Psoas muscle (tissue), 8 donors: ENCODE measurements around the gene CLN3. TPM values are rescaled to one million over a fixed set of nuclear protein-coding genes. Genes with fewer than 3 reads are reported as not detected.
"Not testable (repeated sequence)": the region's sequence is repeated elsewhere in the genome, so short reads cannot be mapped to it uniquely, and the experiment has no call there.

ENCODE experiments used
- ATAC-seq, 4 donors: fragments of 200-7000 bp; cut with Tn5 transposase; one replicate each; pipeline ENCODE4 v1.9.1; 2020; ENCODE audit warnings: moderate library complexity in 3 of 4, mild to moderate bottlenecking in 2 of 4
- DNase-seq, 2 donors: peaks; one replicate each; pipeline ENCODE4 v3.0.0-alpha.2; 2020
- H3K27ac ChIP-seq: fragments of 200-600 bp; one replicate; pipeline ENCODE4 v1.8.0; 2022
- H3K27me3 ChIP-seq, 3 donors: fragments of 200-600 bp in 1 of 3; one replicate each; pipeline versions ENCODE4 v1.6.1 to v1.8.0; 2013 to 2022; ENCODE audit warnings: low read length in 2 of 3, mild to moderate bottlenecking in 2 of 3, moderate library complexity in 1 of 3; ENCODE audit not compliant: insufficient read depth in 3 of 3
- H3K36me3 ChIP-seq, 2 donors: fragments of 200-600 bp in 1 of 2; one replicate each; pipeline versions ENCODE4 v1.6.1 to v1.8.0; 2013 to 2022; ENCODE audit warnings: low read depth in 1 of 2, mild to moderate bottlenecking in 1 of 2, moderate library complexity in 1 of 2; ENCODE audit not compliant: insufficient read depth in 1 of 2
- H3K4me1 ChIP-seq: fragments of 200-600 bp; one replicate; pipeline ENCODE4 v1.8.0; 2022
- H3K4me3 ChIP-seq: fragments of 200-600 bp; one replicate; pipeline ENCODE4 v1.8.0; 2022; ENCODE audit warnings: mild to moderate bottlenecking
- H3K9me3 ChIP-seq: fragments of 200-600 bp; one replicate; pipeline ENCODE4 v1.8.0; 2022
- CTCF ChIP-seq: fragments of 200-600 bp; IDR thresholded peaks from one replicate; pipeline ENCODE4 v1.8.0; 2022; ENCODE audit warnings: antibody characterized with exemption
- WGBS, 3 donors: extraction: QIAGEN DNeasy Blood & Tissue Kit; methylation state at CpG; one replicate each; pipeline versions ENCODE4 v1.1.6 to v1.1.7; 2013; 5-methylcytosine and 5-hydroxymethylcytosine counted together
- intact Hi-C, 2 donors: fragments of 100-400 bp; cut with DNase I; formaldehyde crosslinking; loops; one replicate each; pipeline versions ENCODE4 v1.11.0 to v1.14.2; 2022
- polyA plus RNA-seq, 3 donors: library from polyadenylated mRNA; stranded (reverse); fragments of 200-250 nt; gene quantifications; one replicate each; pipeline ENCODE4 v1.2.3, GENCODE V29; 2013
- total RNA-seq, 4 donors: library from RNA; stranded (reverse); fragmentation: NEBNext Ultra II Directional in 2 of 4; extraction: Animal tissue kit (Norgen Biotek cat#: 25700) in 2 of 4; gene quantifications; one replicate each; pipeline versions ENCODE4 v1.2.1 to v1.2.4, GENCODE V29; 2021 to 2023
- donor health status: healthy with polysubstance abuse.
- donor health status: DM: no; HTN: no; CAD: no; lungs with moderate emphysema.
- donor health status: Bipolar disorder and iron deficiency.
- donor health status: healthy.
- donor health status: DM: yes; HTN: yes; CAD: no.
- donor health status: DM: no; HTN: no; CAD: no.
- donor health status: DM: no; HTN: no; CAD: no.
- donor health status: DM: yes; HTN: yes; CAD: no.

The CLN3 gene
- total and polyA plus RNA-seq, 7 donors, result 10.8 to 29.3 (median 15.3) TPM

GRCh38 chr16:28492511-28492910 lies 637 bp upstream of the CLN3 start:
- no peaks in the 10 kb centered on the region for H3K9me3 ChIP-seq
- H3K36me3 ChIP-seq, result peaks cover 0 to 26% of the 10 kb centered on the region in 2 donors
- 52 to 60% (median 52%) methylated on average over 4 of the region's 4 CpGs for WGBS, 3 donors
- H3K4me1 ChIP-seq, result no peaks in the 10 kb centered on the region
- peak overlapping the region; percentile 100 for H3K4me3 ChIP-seq
- ATAC-seq (no peak), DNase-seq (no peak)
- intact Hi-C loops, result loop anchor here (5.0 kb wide), 2 partner anchors 45 to 125 kb away; partner anchors contain the start of gene NUPR1 (in 1 of the 2)
- H3K27me3 ChIP-seq, result no peaks in the 10 kb centered on the region
- TF ChIP-seq CTCF, result no peak
- peak overlapping the region; percentile 98 for H3K27ac ChIP-seq

- H3K4me1 ChIP-seq, result no peaks in the 10 kb centered on the region
- intact Hi-C loops, result loop anchor here (1.0 to 5.0 kb wide), 3 partner anchors 46 to 126 kb away; partner anchors contain the start of gene NUPR1 (in 1 of the 2)
- peak; percentile 51 for TF ChIP-seq CTCF
- H3K36me3 ChIP-seq, result peaks cover 0 to 37% of the 10 kb centered on the region in 2 donors
- peak; percentile 44 to 70 for DNase-seq
- H3K27me3 ChIP-seq, result no peaks in the 10 kb centered on the region
- H3K4me3 ChIP-seq, result peak overlapping the region; percentile 100
- H3K27ac ChIP-seq, result peak overlapping the region; percentile 98
- WGBS, 3 donors, result 1% methylated on average over 39 to 42 of the region's 42 CpGs
- no peaks in the 10 kb centered on the region for H3K9me3 ChIP-seq
- peak; percentile 57 to 82 (median 74) for ATAC-seq
Observed at GRCh38 chr16:28491230-28491969, 474 bp downstream of the CLN3 start.

GRCh38 chr16:28486266-28486665 lies 5.6 kb downstream of the CLN3 start:
- Histone ChIP-seq H3K9me3 (no peaks in the 10 kb centered on the region), H3K4me1 (no peaks in the 10 kb centered on the region), H3K27me3 (no peaks in the 10 kb centered on the region), H3K36me3 (peaks cover 5 to 82% of the 10 kb centered on the region in 2 donors), H3K4me3 (no peak overlapping the region), H3K27ac (no peak overlapping the region)
- WGBS, 3 donors, result 90 to 98% (median 97%) methylated on average over 4 to 5 of the region's 5 CpGs
- ATAC-seq, result no peak
- intact Hi-C loops, result no loop called here
- DNase-seq, result no peak
- no peak for TF ChIP-seq CTCF

GRCh38 chr16:28483361-28483760 lies 8.5 kb downstream of the CLN3 start:
- H3K4me1 ChIP-seq, H3K27ac ChIP-seq, DNase-seq, ATAC-seq, intact Hi-C loops, H3K4me3 ChIP-seq, H3K9me3 ChIP-seq, H3K27me3 ChIP-seq: not testable (repeated sequence)
- WGBS, 3 donors, result 92 to 95% (median 95%) methylated on average over 4 to 5 of the region's 5 CpGs
- H3K36me3 ChIP-seq, result peaks cover 5 to 91% of the 10 kb centered on the region in 2 donors

GRCh38 chr16:28482026-28482425 lies 9.8 kb downstream of the CLN3 start:
- WGBS, 3 donors, result 93 to 96% (median 95%) methylated on average over 13 of the region's 13 CpGs
- Histone ChIP-seq H3K4me3 (no peak overlapping the region), H3K9me3 (no peaks in the 10 kb centered on the region), H3K27me3 (no peaks in the 10 kb centered on the region), H3K4me1 (no peaks in the 10 kb centered on the region), H3K36me3 (peaks cover 5 to 92% of the 10 kb centered on the region in 2 donors), H3K27ac (no peak overlapping the region)
- TF ChIP-seq CTCF, result no peak
- intact Hi-C loops, result no loop called here
- DNase-seq (no peak), ATAC-seq (no peak)
